ENCODE data around the gene LMBR1L.
A peak's percentile ranks its signal among the peaks of the same experiment; 100 is the strongest.

Gene LMBR1L

GRCh38 chr12:49110464-49111155 is at the start of gene LMBR1L:
LMBR1L (minus strand) TSS chr12:49110847; CDS start chr12:49110555, 292 bp downstream.
- TF ChIP-seq CTCF (conservative IDR thresholded peaks at IDR 0.05; ENCODE audit: low read length) (peak; percentile 49), EZH2phosphoT487 (IDR thresholded peaks at IDR 0.05; ENCODE audit: borderline replicate concordance) (no peak)
- H3F3A ChIP-seq (ENCODE audit: low read depth) = no peaks in the 10 kb centered on the region

GRCh38 chr12:49160399-49160798 is 49.8 kb upstream of the LMBR1L start:
- H3K9me2 ChIP-seq (replicated peaks; ENCODE audit: low read depth, low read length) = no peaks in the 10 kb centered on the region
- no peaks in the 10 kb centered on the region for H3K27me3 ChIP-seq (ENCODE audit: insufficient read depth, low read length, poor library complexity, severe bottlenecking)
- no peaks in the 10 kb centered on the region for H3K9me3 ChIP-seq (ENCODE audit: insufficient read depth, low read depth, low read length)
- no peaks in the 10 kb centered on the region for H4K20me1 ChIP-seq (ENCODE audit: insufficient read depth, low read length, poor library complexity, severe bottlenecking)
- H3K4me3 ChIP-seq (ENCODE audit: low read length, poor library complexity, severe bottlenecking) = no peak overlapping the region
- H3K79me2 ChIP-seq (ENCODE audit: insufficient read depth, low read length) = no peaks in the 10 kb centered on the region
- TF ChIP-seq CTCF (conservative IDR thresholded peaks at IDR 0.05; ENCODE audit: low read length) (no peak), EZH2phosphoT487 (IDR thresholded peaks at IDR 0.05; ENCODE audit: borderline replicate concordance) (no peak)
- H3K4me2 ChIP-seq (ENCODE audit: low read depth, low read length, poor library complexity, severe bottlenecking) = no peak overlapping the region
- H3K4me1 ChIP-seq (ENCODE audit: insufficient read depth, low read length, poor library complexity, severe bottlenecking) = peaks cover 13% of the 10 kb centered on the region
- H3K9ac ChIP-seq (ENCODE audit: low read depth, low read length, poor library complexity, severe bottlenecking) = no peak overlapping the region
- no peak overlapping the region for H2AFZ ChIP-seq (ENCODE audit: low read length)
- H3F3A ChIP-seq (ENCODE audit: low read depth) = no peaks in the 10 kb centered on the region
- H3K36me3 ChIP-seq (ENCODE audit: insufficient read depth, low read length) = no peaks in the 10 kb centered on the region

More at GRCh38 chr12:49110464-49111155, at the start of gene LMBR1L:
- Histone ChIP-seq H3K36me3 (ENCODE audit: insufficient read depth, low read length) (no peaks in the 10 kb centered on the region), H3K4me2 (ENCODE audit: low read depth, low read length, poor library complexity, severe bottlenecking) (peak within 1 kb of the TSS; percentile 85), H3K9ac (ENCODE audit: low read depth, low read length, poor library complexity, severe bottlenecking) (peak within 1 kb of the TSS; percentile 95), H3K27me3 (ENCODE audit: insufficient read depth, low read length, poor library complexity, severe bottlenecking) (no peaks in the 10 kb centered on the region), H3K9me2 (replicated peaks; ENCODE audit: low read depth, low read length) (no peaks in the 10 kb centered on the region), H3K4me1 (ENCODE audit: insufficient read depth, low read length, poor library complexity, severe bottlenecking) (peaks cover 29% of the 10 kb centered on the region), H3K9me3 (ENCODE audit: insufficient read depth, low read depth, low read length) (no peaks in the 10 kb centered on the region), H2AFZ (ENCODE audit: low read length) (peak within 1 kb of the TSS; percentile 90), H3K79me2 (ENCODE audit: insufficient read depth, low read length) (peaks cover 36% of the 10 kb centered on the region), H3K4me3 (ENCODE audit: low read length, poor library complexity, severe bottlenecking) (peak within 1 kb of the TSS; percentile 100), H4K20me1 (ENCODE audit: insufficient read depth, low read length, poor library complexity, severe bottlenecking) (peaks cover 11% of the 10 kb centered on the region)

- Histone ChIP-seq H3K4me3 (ENCODE audit: low read length, poor library complexity, severe bottlenecking) (no peak overlapping the region), H3K9ac (ENCODE audit: low read depth, low read length, poor library complexity, severe bottlenecking) (no peak overlapping the region), H4K20me1 (ENCODE audit: insufficient read depth, low read length, poor library complexity, severe bottlenecking) (no peaks in the 10 kb centered on the region), H3K27me3 (ENCODE audit: insufficient read depth, low read length, poor library complexity, severe bottlenecking) (no peaks in the 10 kb centered on the region), H3K36me3 (ENCODE audit: insufficient read depth, low read length) (no peaks in the 10 kb centered on the region), H3K79me2 (ENCODE audit: insufficient read depth, low read length) (no peaks in the 10 kb centered on the region), H3K9me2 (replicated peaks; ENCODE audit: low read depth, low read length) (no peaks in the 10 kb centered on the region), H3F3A (ENCODE audit: low read depth) (no peaks in the 10 kb centered on the region), H3K4me2 (ENCODE audit: low read depth, low read length, poor library complexity, severe bottlenecking) (no peak overlapping the region), H2AFZ (ENCODE audit: low read length) (no peak overlapping the region), H3K4me1 (ENCODE audit: insufficient read depth, low read length, poor library complexity, severe bottlenecking) (peaks cover 3% of the 10 kb centered on the region), H3K9me3 (ENCODE audit: insufficient read depth, low read depth, low read length) (no peaks in the 10 kb centered on the region)
- TF ChIP-seq CTCF (conservative IDR thresholded peaks at IDR 0.05; ENCODE audit: low read length) (no peak), EZH2phosphoT487 (IDR thresholded peaks at IDR 0.05; ENCODE audit: borderline replicate concordance) (no peak)
These were observed 43.6 kb upstream of the LMBR1L start for GRCh38 chr12:49154221-49154620.

Measured in Loucy (cell line).